ENCODE measurements around the gene PRR19. TPM values are rescaled to one million over a fixed set of nuclear protein-coding genes. Genes with fewer than 3 reads are reported as not detected.

Gene PRR19
- total RNA-seq, 4 donors from 2014 or later: 0.23 to 0.30 (median 0.29) TPM; not detected in 1

GRCh38 chr19:42274065-42274682 lies 27.8 kb upstream of the PRR19 start:
- WGBS, 2 donors: 92 to 94% methylated on average over 22 of the region's 22 CpGs
- intact Hi-C loops (cut with DNase I; ENCODE audit: low total_unique reads): no loop called here
- peak in 1 of 2 donors; percentile 14 for DNase-seq (ENCODE audit: low spot score in 2 of 2)
- TF ChIP-seq, protein P1, sequence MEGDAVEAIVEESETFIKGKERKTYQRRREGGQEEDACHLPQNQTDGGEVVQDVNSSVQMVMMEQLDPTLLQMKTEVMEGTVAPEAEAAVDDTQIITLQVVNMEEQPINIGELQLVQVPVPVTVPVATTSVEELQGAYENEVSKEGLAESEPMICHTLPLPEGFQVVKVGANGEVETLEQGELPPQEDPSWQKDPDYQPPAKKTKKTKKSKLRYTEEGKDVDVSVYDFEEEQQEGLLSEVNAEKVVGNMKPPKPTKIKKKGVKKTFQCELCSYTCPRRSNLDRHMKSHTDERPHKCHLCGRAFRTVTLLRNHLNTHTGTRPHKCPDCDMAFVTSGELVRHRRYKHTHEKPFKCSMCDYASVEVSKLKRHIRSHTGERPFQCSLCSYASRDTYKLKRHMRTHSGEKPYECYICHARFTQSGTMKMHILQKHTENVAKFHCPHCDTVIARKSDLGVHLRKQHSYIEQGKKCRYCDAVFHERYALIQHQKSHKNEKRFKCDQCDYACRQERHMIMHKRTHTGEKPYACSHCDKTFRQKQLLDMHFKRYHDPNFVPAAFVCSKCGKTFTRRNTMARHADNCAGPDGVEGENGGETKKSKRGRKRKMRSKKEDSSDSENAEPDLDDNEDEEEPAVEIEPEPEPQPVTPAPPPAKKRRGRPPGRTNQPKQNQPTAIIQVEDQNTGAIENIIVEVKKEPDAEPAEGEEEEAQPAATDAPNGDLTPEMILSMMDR (IDR thresholded peaks at IDR 0.05): no peak
- TF ChIP-seq POLR2A (IDR thresholded peaks at IDR 0.05): no peak
- H3K4me3 ChIP-seq (ENCODE audit: low read depth, poor library complexity, severe bottlenecking): no peak overlapping the region

DNA sequence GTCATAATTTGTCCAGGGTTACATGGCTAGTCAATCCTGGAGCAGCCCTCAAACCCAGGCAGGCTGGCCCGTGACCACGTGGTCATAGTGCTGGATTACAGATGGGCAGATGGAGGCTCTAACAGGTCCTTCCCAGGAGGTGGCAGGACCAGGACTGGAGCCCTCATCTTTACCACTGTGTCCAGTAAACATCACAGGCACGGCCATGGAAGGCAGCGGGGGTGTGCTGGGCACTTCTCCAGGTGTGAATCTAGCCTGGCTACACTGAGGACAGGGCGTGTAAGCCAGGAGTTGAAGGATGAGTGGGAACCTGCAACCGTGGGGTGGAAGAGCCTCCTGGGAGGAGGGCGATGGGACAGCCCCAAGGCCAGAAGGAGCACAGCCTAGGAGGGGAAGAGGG lies 26.8 kb upstream of the PRR19 start:
- intact Hi-C loops (cut with DNase I; ENCODE audit: low total_unique reads): no loop called here
- no peak for DNase-seq (ENCODE audit: low spot score in 2 of 2)
- WGBS, 2 donors: 53 to 66% methylated on average over 7 of the region's 7 CpGs
- no peak overlapping the region for H3K4me3 ChIP-seq (ENCODE audit: low read depth, poor library complexity, severe bottlenecking)
- TF ChIP-seq, protein P1 (IDR thresholded peaks at IDR 0.05): no peak
- TF ChIP-seq POLR2A (IDR thresholded peaks at IDR 0.05): no peak

- intact Hi-C loops (cut with DNase I; ENCODE audit: low total_unique reads): no loop called here
- TF ChIP-seq POLR2A (IDR thresholded peaks at IDR 0.05): no peak
- TF ChIP-seq, protein P1 (IDR thresholded peaks at IDR 0.05): no peak
- no peak for DNase-seq (ENCODE audit: low spot score in 2 of 2)
- 80 to 93% methylated on average over 3 of the region's 3 CpGs for WGBS, 2 donors
- no peak overlapping the region for H3K4me3 ChIP-seq (ENCODE audit: low read depth, poor library complexity, severe bottlenecking)
These were observed 26.4 kb upstream of the PRR19 start for GRCh38 chr19:42275517-42275916.

GRCh38 chr19:42276284-42276683 lies 25.6 kb upstream of the PRR19 start:
- TF ChIP-seq, protein P1 (IDR thresholded peaks at IDR 0.05): no peak
- TF ChIP-seq POLR2A (IDR thresholded peaks at IDR 0.05): no peak
- intact Hi-C loops (cut with DNase I; ENCODE audit: low total_unique reads): no loop called here
- DNase-seq (ENCODE audit: low spot score in 2 of 2): peak in 1 of 2 donors; percentile 85
- 43 to 46% methylated on average over 3 of the region's 3 CpGs for WGBS, 2 donors
- H3K4me3 ChIP-seq (ENCODE audit: low read depth, poor library complexity, severe bottlenecking): no peak overlapping the region

DNA sequence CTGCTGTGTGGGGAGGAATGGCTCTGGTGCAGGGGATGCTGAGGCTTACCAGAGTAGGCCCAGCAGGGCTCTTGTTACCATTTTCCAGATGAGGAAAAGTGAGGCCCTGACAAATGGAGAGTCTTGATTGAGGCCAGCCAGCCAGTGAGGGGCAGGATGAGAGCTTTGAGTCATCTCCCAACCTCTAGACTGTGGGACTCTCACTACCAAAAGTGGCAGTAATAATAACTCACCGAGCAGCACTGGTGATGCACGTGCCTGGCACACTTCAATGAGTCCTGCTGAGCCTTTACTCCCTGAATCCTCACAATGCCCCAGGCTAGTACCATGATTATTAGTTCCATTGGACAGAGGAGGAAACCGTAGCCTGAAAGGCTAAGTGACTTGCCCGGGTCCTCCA lies 25.1 kb upstream of the PRR19 start:
- TF ChIP-seq POLR2A (IDR thresholded peaks at IDR 0.05): no peak
- TF ChIP-seq, protein P1 (IDR thresholded peaks at IDR 0.05): no peak
- DNase-seq (ENCODE audit: low spot score in 2 of 2): no peak
- no peak overlapping the region for H3K4me3 ChIP-seq (ENCODE audit: low read depth, poor library complexity, severe bottlenecking)
- intact Hi-C loops (cut with DNase I; ENCODE audit: low total_unique reads): no loop called here
- 42% methylated on average over 4 of the region's 4 CpGs for WGBS, 2 donors
